ENCODE data around the gene SYNE1.

GRCh38 chr6:152310371-152310954 lies 326.7 kb downstream of the SYNE1 start:
- no peak for TF ChIP-seq POLR2A (IDR thresholded peaks at IDR 0.05; ENCODE audit: low read length)
- no peak for TF ChIP-seq GATA1 (IDR thresholded peaks at IDR 0.05; ENCODE audit: low read depth, low read length)

All from erythroblast (primary cell).